IMR-90 (cell line): ENCODE results near the gene FBXO34. TPM values are rescaled to one million over a fixed set of nuclear protein-coding genes. Genes with fewer than 3 reads are reported as not detected.

Source experiments
- ATAC-seq: fragments of 200-7000 bp; cut with Tn5 transposase; 2 replicates; pipeline ENCODE4 v1.9.1; 2020; ENCODE audit warnings: low read depth, mild to moderate bottlenecking, moderate library complexity
- BruUV-seq: library from RNA; stranded (reverse); fragments of 400-500 nt; replicated peaks from 2 replicates; lab custom pipeline; 2021; lab: Mats Ljungman, UMichigan
- CTCF ChIA-PET: fragments of 300-600 bp; formaldehyde crosslinking; extraction: SDS; loops from one replicate; lab custom pipeline; 2021; ENCODE audit warnings: antibody characterized with exemption; lab: Yijun Ruan, JAX
- POLR2A ChIA-PET: fragments of 300-600 bp; sonication (Branson Sonifier 250); formaldehyde crosslinking; loops from one replicate; lab custom pipeline; 2022; ENCODE audit warnings: antibody characterized with exemption; ENCODE audit not compliant: unreplicated experiment; lab: Charles Lee
- DNase-seq: peaks from one replicate; pipeline ENCODE4 v3.0.0; 2013
- H2AFZ ChIP-seq: replicated peaks from 2 replicates; pipeline ENCODE3; 2013; ENCODE audit warnings: low read length, mild to moderate bottlenecking; ENCODE audit not compliant: poor library complexity
- H2AK5ac ChIP-seq: 2 replicates; pipeline ENCODE4 v1.6.1; 2013; ENCODE audit warnings: low read depth, low read length, inconsistent platforms
- H2AK9ac ChIP-seq: replicated peaks from 2 replicates; pipeline ENCODE3; 2013; ENCODE audit warnings: mild to moderate bottlenecking, low read depth, low read length, moderate library complexity; ENCODE audit not compliant: poor library complexity
- H2BK120ac ChIP-seq: 2 replicates; pipeline ENCODE4 v1.6.1; 2013; ENCODE audit warnings: low read depth, low read length, inconsistent platforms
- H2BK15ac ChIP-seq: 3 replicates; pipeline ENCODE4 v1.6.1; 2013; ENCODE audit warnings: low read depth, low read length, inconsistent platforms
- H2BK20ac ChIP-seq: 2 replicates; pipeline ENCODE4 v1.6.1; 2013; ENCODE audit warnings: low read depth, mild to moderate bottlenecking, inconsistent platforms, low read length, moderate library complexity
- H2BK5ac ChIP-seq: 2 replicates; pipeline ENCODE4 v1.6.1; 2013; ENCODE audit warnings: mild to moderate bottlenecking, low read depth, low read length, inconsistent platforms; ENCODE audit not compliant: poor library complexity, severe bottlenecking
- H3K14ac ChIP-seq: replicated peaks from 2 replicates; pipeline ENCODE4 v1.6.1; 2013; ENCODE audit warnings: low read depth, low read length, inconsistent platforms
- H3K18ac ChIP-seq: 2 replicates; pipeline ENCODE4 v1.6.1; 2013; ENCODE audit warnings: low read depth, low read length, control low read depth
- H3K23ac ChIP-seq: 2 replicates; pipeline ENCODE4 v1.6.1; 2013; ENCODE audit warnings: low read depth, low read length, inconsistent platforms
- H3K27ac ChIP-seq: 2 replicates; pipeline ENCODE4 v1.5.1; 2013; ENCODE audit warnings: mild to moderate bottlenecking, control low read depth, low read length; ENCODE audit not compliant: insufficient read depth
- H3K27me3 ChIP-seq: 2 replicates; pipeline ENCODE4 v1.6.1; 2013; ENCODE audit warnings: low read length; ENCODE audit not compliant: control insufficient read depth, insufficient read depth
- H3K36me3 ChIP-seq: 2 replicates; pipeline ENCODE4 v1.6.1; 2013; ENCODE audit warnings: low read length, mixed read lengths; ENCODE audit not compliant: control insufficient read depth, insufficient read depth
- H3K4ac ChIP-seq: 2 replicates; pipeline ENCODE4 v1.6.1; 2013; ENCODE audit warnings: low read depth, low read length, inconsistent platforms
- H3K4me1 ChIP-seq: 2 replicates; pipeline ENCODE4 v1.6.1; 2013; ENCODE audit warnings: low read length, mixed read lengths; ENCODE audit not compliant: control insufficient read depth, insufficient read depth
- H3K4me2 ChIP-seq: 2 replicates; pipeline ENCODE4 v1.6.1; 2013; ENCODE audit warnings: low read depth, mild to moderate bottlenecking, control low read depth, low read length, moderate library complexity
- H3K4me3 ChIP-seq: 2 replicates; pipeline ENCODE4 v1.5.1; 2013; ENCODE audit warnings: low read depth, mild to moderate bottlenecking, control low read depth, low read length, moderate library complexity; ENCODE audit not compliant: insufficient read depth
- H3K56ac ChIP-seq: 2 replicates; pipeline ENCODE4 v1.6.1; 2013; ENCODE audit warnings: low read length, inconsistent platforms; ENCODE audit not compliant: insufficient read depth; ENCODE audit errors: extremely low read depth
- H3K79me1 ChIP-seq, 2 experiments: 2 replicates each; pipeline ENCODE4 v1.6.1; 2013; ENCODE audit warnings: low read length in 2 of 2, inconsistent platforms in 1 of 2, low read depth in 1 of 2
- H3K9ac ChIP-seq: 2 replicates; pipeline ENCODE4 v1.6.1; 2013; ENCODE audit warnings: low read depth, low read length, control low read depth
- H3K9me1 ChIP-seq: 2 replicates; pipeline ENCODE4 v1.6.1; 2013; ENCODE audit warnings: low read length, inconsistent platforms; ENCODE audit not compliant: insufficient read depth
- H3K9me3 ChIP-seq: 2 replicates; pipeline ENCODE4 v1.6.1; 2013; ENCODE audit warnings: low read length; ENCODE audit not compliant: control insufficient read depth, insufficient read depth
- H4K20me1 ChIP-seq: 2 replicates; pipeline ENCODE4 v1.6.1; 2013; ENCODE audit warnings: low read length, inconsistent platforms; ENCODE audit not compliant: insufficient read depth
- H4K5ac ChIP-seq: 2 replicates; pipeline ENCODE4 v1.6.1; 2013; ENCODE audit warnings: mild to moderate bottlenecking, low read depth, low read length, control low read depth
- H4K8ac ChIP-seq, 2 experiments: 2 replicates each; pipeline ENCODE4 v1.6.1; 2013; ENCODE audit warnings: low read depth in 2 of 2, low read length in 2 of 2, control low read depth in 1 of 2, inconsistent platforms in 1 of 2
- H4K91ac ChIP-seq: 2 replicates; pipeline ENCODE4 v1.6.1; 2013; ENCODE audit warnings: low read depth, low read length, inconsistent platforms; ENCODE audit not compliant: insufficient read depth
- BHLHE40 ChIP-seq: fragments of 150-350 bp; IDR thresholded peaks from 2 replicates; pipeline ENCODE4 v1.6.1; 2016; ENCODE audit warnings: mild to moderate bottlenecking, low read depth, low read length
- CEBPB ChIP-seq: IDR thresholded peaks from 2 replicates; pipeline ENCODE4 v1.6.1; 2012; ENCODE audit warnings: low read depth, low read length, improper control_type of control experiment
- CHD1 ChIP-seq: IDR thresholded peaks from 2 replicates; pipeline ENCODE4 v1.6.1; 2012; ENCODE audit warnings: low read depth, low read length, improper control_type of control experiment
- FOS ChIP-seq: fragments of 150-350 bp; IDR thresholded peaks from 2 replicates; pipeline ENCODE4 v1.6.1; 2016; ENCODE audit warnings: low read depth, low read length
- MAFK ChIP-seq: IDR thresholded peaks from 2 replicates; pipeline ENCODE4 v1.6.1; 2012; ENCODE audit warnings: low read depth, low read length, improper control_type of control experiment
- MAZ ChIP-seq: IDR thresholded peaks from 2 replicates; pipeline ENCODE4 v1.6.1; 2012; ENCODE audit warnings: low read depth, mild to moderate bottlenecking, low read length, improper control_type of control experiment, moderate library complexity, borderline replicate concordance
- MXI1 ChIP-seq: IDR thresholded peaks from 2 replicates; pipeline ENCODE4 v1.6.1; 2012; ENCODE audit warnings: low read depth, mild to moderate bottlenecking, low read length, moderate library complexity, borderline replicate concordance
- NFE2L2 ChIP-seq: fragments of 150-350 bp; IDR thresholded peaks from 2 replicates; pipeline ENCODE4 v1.6.1; 2016; ENCODE audit warnings: low read depth, mild to moderate bottlenecking, low read length
- POLR2A ChIP-seq: IDR thresholded peaks from 2 replicates; pipeline ENCODE4 v1.6.1; 2012; ENCODE audit warnings: mild to moderate bottlenecking, low read depth, low read length
- RAD21 ChIP-seq: IDR thresholded peaks from 2 replicates; pipeline ENCODE4 v1.6.1; 2012; ENCODE audit warnings: low read length, improper control_type of control experiment
- RCOR1 ChIP-seq: IDR thresholded peaks from 2 replicates; pipeline ENCODE4 v1.6.1; 2012; ENCODE audit warnings: mild to moderate bottlenecking, low read length, improper control_type of control experiment; ENCODE audit not compliant: insufficient replicate concordance
- RFX5 ChIP-seq: IDR thresholded peaks from 2 replicates; pipeline ENCODE4 v1.8.0; 2012; ENCODE audit warnings: low read depth, mild to moderate bottlenecking, low read length, moderate library complexity
- SMC3 ChIP-seq: fragments of 150-350 bp; IDR thresholded peaks from 2 replicates; pipeline ENCODE4 v1.6.1; 2016; ENCODE audit warnings: low read depth, mild to moderate bottlenecking, antibody characterized with exemption, low read length, moderate library complexity
- WGBS, 2 experiments: methylation state at CpG; one replicate each; pipeline versions ENCODE4 v1.1.5 to v1.1.7; 2013; ENCODE audit warnings: missing lambda C conversion rate in 2 of 2; ENCODE audit not compliant: insufficient read length in 1 of 2; ENCODE audit errors: extremely low coverage in 2 of 2; 5-methylcytosine and 5-hydroxymethylcytosine counted together
- dilution Hi-C: fragments of 300-500 bp; cut with HindIII; formaldehyde crosslinking; loops from one replicate; pipeline ENCODE4 v1.14.3; 2018; ENCODE audit warnings: low sequenced_read_pairs; ENCODE audit not compliant: unreplicated experiment
- in situ Hi-C: fragments of 300-500 bp; cut with MboI; formaldehyde crosslinking; loops from 3 replicates; pipeline ENCODE4 v1.14.3; 2019; ENCODE audit warnings: low sequenced_read_pairs, inconsistent platforms, mixed read lengths
- intact Hi-C: fragments of 100-400 bp; cut with micrococcal nuclease; formaldehyde crosslinking; loops from 2 replicates; pipeline ENCODE4 v1.10.0; 2022
- polyA plus RNA-seq, 3 experiments: library from polyadenylated mRNA; depleted of rRNA; stranded (reverse); fragments of >200 nt; gene quantifications; 2 replicates each; pipeline ENCODE4 v1.2.3, GENCODE V29; 2012; ENCODE audit warnings: low replicate concordance in 1 of 3
- total RNA-seq: library from RNA; depleted of rRNA; stranded (reverse); fragments of >200 nt; gene quantifications from 2 replicates; pipeline ENCODE4 v1.2.3, GENCODE V29; 2012
- TF ChIP-seq, protein P1 (sequence below): fragments of 150-350 bp; IDR thresholded peaks from 2 replicates; pipeline ENCODE4 v1.6.1; 2017; ENCODE audit warnings: mild to moderate bottlenecking, antibody characterized with exemption, low read length, low read depth
- TF ChIP-seq, protein P2 (sequence below): conservative IDR thresholded peaks from 2 replicates; pipeline ENCODE4 v1.5.1; 2012; ENCODE audit warnings: mild to moderate bottlenecking, low read depth, low read length, improper control_type of control experiment
- TF ChIP-seq, protein P3 (sequence below): fragments of 150-350 bp; IDR thresholded peaks from 2 replicates; pipeline ENCODE4 v1.6.1; 2016; ENCODE audit warnings: low read depth, mild to moderate bottlenecking, low read length, moderate library complexity, borderline replicate concordance

FBXO34 gene
- total and polyA plus RNA-seq, 2 of the 4 experiments (the other 2 are of a cell fraction), result 15.4 to 35.1 TPM

- Histone ChIP-seq H4K91ac (no peak overlapping the region), H3K4me3 (no peak overlapping the region), H2AFZ (no peak overlapping the region), H2BK15ac (no peak overlapping the region), H3K27ac (no peak overlapping the region), H4K20me1 (no peaks in the 10 kb centered on the region), H4K5ac (no peak overlapping the region), H3K9me1 (no peaks in the 10 kb centered on the region), H3K23ac (no peak overlapping the region), H3K56ac (no peak overlapping the region), H3K18ac (no peak overlapping the region), H3K27me3 (peaks cover 12% of the 10 kb centered on the region), H3K4me2 (no peak overlapping the region), H2BK120ac (no peak overlapping the region), H3K36me3 (no peaks in the 10 kb centered on the region), H3K14ac (no peak overlapping the region), H3K79me1 (no peaks in the 10 kb centered on the region), H3K9me3 (no peaks in the 10 kb centered on the region), H2AK9ac (no peak overlapping the region), H2BK20ac (no peak overlapping the region), H2BK5ac (no peak overlapping the region), H4K8ac (no peak overlapping the region), H3K4ac (no peak overlapping the region), H2AK5ac (no peak overlapping the region), H3K4me1 (no peaks in the 10 kb centered on the region), H3K9ac (no peak overlapping the region)
- intact Hi-C loops (no loop called here), dilution Hi-C loops (no loop called here), in situ Hi-C loops (loop anchor here (25.0 kb wide), 1 partner anchor 1249 kb away; no protein-coding TSS in a partner anchor)
- no peak for TF ChIP-seq RFX5
- TF ChIP-seq CEBPB, result no peak
- no peak for TF ChIP-seq FOS
- no peak for TF ChIP-seq RAD21
- no peak for TF ChIP-seq BHLHE40
- TF ChIP-seq, protein P1, sequence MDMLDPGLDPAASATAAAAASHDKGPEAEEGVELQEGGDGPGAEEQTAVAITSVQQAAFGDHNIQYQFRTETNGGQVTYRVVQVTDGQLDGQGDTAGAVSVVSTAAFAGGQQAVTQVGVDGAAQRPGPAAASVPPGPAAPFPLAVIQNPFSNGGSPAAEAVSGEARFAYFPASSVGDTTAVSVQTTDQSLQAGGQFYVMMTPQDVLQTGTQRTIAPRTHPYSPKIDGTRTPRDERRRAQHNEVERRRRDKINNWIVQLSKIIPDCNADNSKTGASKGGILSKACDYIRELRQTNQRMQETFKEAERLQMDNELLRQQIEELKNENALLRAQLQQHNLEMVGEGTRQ, result no peak
- no peak for TF ChIP-seq SMC3
- TF ChIP-seq, protein P2, sequence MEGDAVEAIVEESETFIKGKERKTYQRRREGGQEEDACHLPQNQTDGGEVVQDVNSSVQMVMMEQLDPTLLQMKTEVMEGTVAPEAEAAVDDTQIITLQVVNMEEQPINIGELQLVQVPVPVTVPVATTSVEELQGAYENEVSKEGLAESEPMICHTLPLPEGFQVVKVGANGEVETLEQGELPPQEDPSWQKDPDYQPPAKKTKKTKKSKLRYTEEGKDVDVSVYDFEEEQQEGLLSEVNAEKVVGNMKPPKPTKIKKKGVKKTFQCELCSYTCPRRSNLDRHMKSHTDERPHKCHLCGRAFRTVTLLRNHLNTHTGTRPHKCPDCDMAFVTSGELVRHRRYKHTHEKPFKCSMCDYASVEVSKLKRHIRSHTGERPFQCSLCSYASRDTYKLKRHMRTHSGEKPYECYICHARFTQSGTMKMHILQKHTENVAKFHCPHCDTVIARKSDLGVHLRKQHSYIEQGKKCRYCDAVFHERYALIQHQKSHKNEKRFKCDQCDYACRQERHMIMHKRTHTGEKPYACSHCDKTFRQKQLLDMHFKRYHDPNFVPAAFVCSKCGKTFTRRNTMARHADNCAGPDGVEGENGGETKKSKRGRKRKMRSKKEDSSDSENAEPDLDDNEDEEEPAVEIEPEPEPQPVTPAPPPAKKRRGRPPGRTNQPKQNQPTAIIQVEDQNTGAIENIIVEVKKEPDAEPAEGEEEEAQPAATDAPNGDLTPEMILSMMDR, result no peak
- TF ChIP-seq NFE2L2, result no peak
- TF ChIP-seq, protein P3, sequence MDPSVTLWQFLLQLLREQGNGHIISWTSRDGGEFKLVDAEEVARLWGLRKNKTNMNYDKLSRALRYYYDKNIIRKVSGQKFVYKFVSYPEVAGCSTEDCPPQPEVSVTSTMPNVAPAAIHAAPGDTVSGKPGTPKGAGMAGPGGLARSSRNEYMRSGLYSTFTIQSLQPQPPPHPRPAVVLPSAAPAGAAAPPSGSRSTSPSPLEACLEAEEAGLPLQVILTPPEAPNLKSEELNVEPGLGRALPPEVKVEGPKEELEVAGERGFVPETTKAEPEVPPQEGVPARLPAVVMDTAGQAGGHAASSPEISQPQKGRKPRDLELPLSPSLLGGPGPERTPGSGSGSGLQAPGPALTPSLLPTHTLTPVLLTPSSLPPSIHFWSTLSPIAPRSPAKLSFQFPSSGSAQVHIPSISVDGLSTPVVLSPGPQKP, result no peak
- TF ChIP-seq MXI1, result no peak
- no peak for TF ChIP-seq RCOR1
- no peak for TF ChIP-seq POLR2A
- no peak for TF ChIP-seq CHD1
- TF ChIP-seq MAZ, result no peak
- TF ChIP-seq MAFK, result no peak
- ATAC-seq, result no peak
- no peak for DNase-seq
- CTCF ChIA-PET, result interaction anchor here (1.1 kb wide), 1 partner anchor 8 kb away, joined by 4 read pairs; no protein-coding TSS in a partner anchor
- BruUV-seq, result no TSS peak
- 90% methylated on average over 2 of the region's 12 CpGs; no CpG with 5 or more reads in 1 of the 2 experiments for WGBS, 2 experiments
- POLR2A ChIA-PET, result no interaction called here
These were observed 33.1 kb upstream of the FBXO34 start for GRCh38 chr14:55238019-55238680.
